B cell (primary cell): ENCODE results near the gene HOXB1. TPM values are rescaled to one million over a fixed set of nuclear protein-coding genes. Genes with fewer than 3 reads are reported as not detected.
A peak's percentile ranks its signal among the peaks of the same experiment; 100 is the strongest.

Experiments
- ATAC-seq: fragments of 200-7000 bp; cut with Tn5 transposase; one replicate; pipeline ENCODE4 v1.10.0; 2021; ENCODE audit warnings: low read depth, mild to moderate bottlenecking, moderate number of reproducible peaks, moderate library complexity
- CTCF ChIA-PET: fragments of 350-600 bp; sonication (Branson Sonifier 250); formaldehyde crosslinking; loops from one replicate; lab custom pipeline; 2021; ENCODE audit warnings: antibody characterized with exemption, inconsistent platforms; lab: Charles Lee
- POLR2A ChIA-PET: fragments of 350-600 bp; sonication (Branson Sonifier 250); formaldehyde crosslinking; loops from one replicate; lab custom pipeline; 2021; ENCODE audit warnings: antibody characterized with exemption; lab: Charles Lee
- DNase-seq: peaks from one replicate; pipeline ENCODE4 v3.0.0; 2013
- H2AFZ ChIP-seq: 2 replicates; pipeline ENCODE4 v1.6.1; 2012; ENCODE audit warnings: mild to moderate bottlenecking, low read depth, low read length; ENCODE audit not compliant: insufficient read depth, poor library complexity, severe bottlenecking
- H3K27ac ChIP-seq, 2 donors: 1 replicate in 1 of 2; 2 replicates in 1 of 2; pipeline ENCODE4 v1.5.1; 2012 to 2013; ENCODE audit warnings: low read length in 2 of 2, mild to moderate bottlenecking in 2 of 2, moderate library complexity in 1 of 2
- H3K27me3 ChIP-seq, 4 experiments: fragments of 200-600 bp in 1 of 4; sonication (generic) in 1 of 4; replicated peaks in 1 of 4; 1 replicate in 2 of 4; 2 replicates in 2 of 4; pipeline versions ENCODE4 v1.6.1 to v1.7.0; 2013 to 2016; ENCODE audit warnings: low read length in 3 of 4, mild to moderate bottlenecking in 2 of 4, mixed read lengths in 1 of 4, moderate library complexity in 1 of 4; ENCODE audit not compliant: insufficient read depth in 4 of 4, control insufficient read depth in 3 of 4; ENCODE audit errors: control extremely low read depth in 1 of 4
- H3K36me3 ChIP-seq, 2 experiments: replicated peaks in 1 of 2; 1 replicate in 1 of 2; 2 replicates in 1 of 2; pipeline versions ENCODE4 v1.6.1 to v1.7.1; 2013; ENCODE audit warnings: low read length in 1 of 2; ENCODE audit not compliant: insufficient read depth in 2 of 2, control insufficient read depth in 1 of 2; ENCODE audit errors: control extremely low read depth in 1 of 2, extremely low read depth in 1 of 2
- H3K4me1 ChIP-seq, 2 donors: fragments of 200-600 bp in 1 of 2; sonication (generic) in 1 of 2; 1 replicate in 1 of 2; 2 replicates in 1 of 2; pipeline versions ENCODE4 v1.5.1 to v1.6.1; 2013 to 2017; ENCODE audit warnings: low read length in 2 of 2; ENCODE audit not compliant: control insufficient read depth in 2 of 2, insufficient read depth in 2 of 2
- H3K4me2 ChIP-seq: replicated peaks from 2 replicates; pipeline ENCODE3; 2012; ENCODE audit warnings: mild to moderate bottlenecking, low read depth, low read length; ENCODE audit not compliant: poor library complexity, severe bottlenecking
- H3K4me3 ChIP-seq, 5 experiments: fragments of 200-600 bp in 1 of 5; sonication (generic) in 1 of 5; 1 replicate in 3 of 5; 2 replicates in 2 of 5; pipeline versions ENCODE4 v1.5.1 to v1.7.0; 2011 to 2016; ENCODE audit warnings: low read length in 4 of 5, mild to moderate bottlenecking in 4 of 5, low read depth in 2 of 5, control low read depth in 1 of 5, moderate library complexity in 1 of 5; ENCODE audit not compliant: insufficient read depth in 1 of 5; ENCODE audit errors: control extremely low read depth in 1 of 5, extremely low read depth in 1 of 5
- H3K79me2 ChIP-seq: fragments of 200-600 bp; sonication (generic); one replicate; pipeline ENCODE4 v1.6.0; 2016; ENCODE audit warnings: low read length; ENCODE audit not compliant: control insufficient read depth, insufficient read depth
- H3K9ac ChIP-seq: fragments of 200-600 bp; sonication (generic); 2 replicates; pipeline ENCODE4 v1.6.1; 2017; ENCODE audit warnings: mild to moderate bottlenecking, low read length, moderate library complexity
- H3K9me3 ChIP-seq, 3 donors: one replicate each; pipeline versions ENCODE4 v1.6.1 to v1.7.1; 2013; ENCODE audit warnings: low read length in 2 of 3; ENCODE audit not compliant: control insufficient read depth in 2 of 3, insufficient read depth in 1 of 3; ENCODE audit errors: control extremely low read depth in 1 of 3
- H4K20me1 ChIP-seq: 2 replicates; pipeline ENCODE4 v1.6.0; 2012; ENCODE audit warnings: mild to moderate bottlenecking, low read length; ENCODE audit not compliant: insufficient read depth, control insufficient read depth, poor library complexity, severe bottlenecking
- H3K27ac Mint-ChIP-seq: one replicate; pipeline ENCODE4 v1.8.0; 2021; ENCODE audit warnings: mixed read lengths
- H3K27me3 Mint-ChIP-seq: one replicate; pipeline ENCODE4 v1.8.0; 2021; ENCODE audit warnings: mixed read lengths
- H3K4me1 Mint-ChIP-seq: one replicate; pipeline ENCODE4 v1.8.0; 2021; ENCODE audit warnings: mixed read lengths
- H3K4me3 Mint-ChIP-seq: one replicate; pipeline ENCODE4 v1.8.0; 2021; ENCODE audit warnings: mixed read lengths
- H3K9me3 Mint-ChIP-seq: one replicate; pipeline ENCODE4 v1.8.0; 2022; ENCODE audit warnings: mixed read lengths; ENCODE audit not compliant: insufficient read depth
- EZH2 ChIP-seq: IDR thresholded peaks from 2 replicates; pipeline ENCODE4 v1.6.1; 2012; ENCODE audit warnings: borderline replicate concordance, low read depth, mild to moderate bottlenecking, moderate library complexity, low read length; ENCODE audit not compliant: insufficient read depth, poor library complexity, severe bottlenecking
- WGBS: methylation state at CpG from one replicate; pipeline ENCODE4 v1.1.5; 2013; ENCODE audit warnings: missing lambda C conversion rate; ENCODE audit not compliant: insufficient coverage; 5-methylcytosine and 5-hydroxymethylcytosine counted together
- intact Hi-C: fragments of 100-400 bp; cut with micrococcal nuclease; formaldehyde crosslinking; loops from one replicate; pipeline ENCODE4 v1.10.0; 2022
- polyA plus RNA-seq: library from polyadenylated mRNA; depleted of rRNA; stranded (reverse); fragments of >200 nt; gene quantifications from 2 replicates; pipeline ENCODE4 v1.2.3, GENCODE V29; 2012
- total RNA-seq, 2 donors: library from RNA; stranded (reverse); fragments of 120-200 nt in 1 of 2; gene quantifications; 1 replicate in 1 of 2; 2 replicates in 1 of 2; pipeline versions ENCODE4 v1.2.3 to v1.2.4, GENCODE V29; 2013 to 2022
- TF ChIP-seq, protein P1 (sequence below): fragments of 200-600 bp; IDR thresholded peaks from one replicate; pipeline ENCODE4 v1.8.0; 2022; ENCODE audit warnings: antibody characterized with exemption, mild to moderate bottlenecking

HOXB1 gene
- total and polyA plus RNA-seq, 2 donors (not counting 1 experiment from before 2014, with no cell fraction given), result not detected

DNA sequence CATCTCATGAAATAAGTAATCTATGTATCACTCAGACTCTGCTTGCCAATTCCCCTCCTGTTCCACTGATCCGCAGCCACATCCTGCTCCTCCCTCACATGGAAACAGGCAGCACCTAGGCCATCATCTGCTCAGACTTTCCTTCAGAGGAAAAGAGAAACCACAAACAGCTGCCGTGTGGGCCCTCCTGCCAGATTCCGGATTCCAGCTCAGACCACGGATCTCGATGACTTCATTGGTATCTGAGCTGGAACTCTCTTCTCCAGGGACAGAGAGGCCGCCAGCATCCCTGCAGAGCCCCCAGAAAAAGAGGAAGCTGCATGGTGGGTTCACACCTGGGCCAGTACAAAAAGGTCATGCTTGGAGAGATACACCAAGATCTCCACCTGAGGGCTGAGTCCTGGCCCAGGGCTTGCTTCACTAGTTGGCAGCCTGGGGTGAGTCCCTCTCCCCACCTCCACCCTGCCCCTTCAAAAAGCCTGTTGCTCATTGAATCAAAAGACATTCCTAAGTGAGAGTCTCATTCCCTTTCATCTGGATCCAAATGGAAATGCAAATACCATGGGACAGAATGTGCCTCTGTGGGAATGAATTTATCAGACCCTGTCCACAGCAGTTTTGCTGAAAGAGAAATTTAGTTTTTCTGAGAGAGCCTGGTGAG lies 47.2 kb downstream of the HOXB1 start:
- CTCF ChIA-PET, result interaction anchor here (0.7 to 1.1 kb wide), 3 partner anchors 12 to 132 kb away, joined by 3 to 4 read pairs (median 3); no protein-coding TSS in a partner anchor
- intact Hi-C loops, result no loop called here

GRCh38 chr17:48483004-48483403 lies 47.8 kb downstream of the HOXB1 start:
- no peak overlapping the region for H3K27ac ChIP-seq
- H3K27ac Mint-ChIP-seq, result no peak overlapping the region

More for the DNA sequence above, 47.2 kb downstream of the HOXB1 start:
- Mint-ChIP-seq H3K27me3 (peaks cover 15% of the 10 kb centered on the region), H3K27ac (no peak overlapping the region), H3K4me3 (no peak overlapping the region), H3K9me3 (no peaks in the 10 kb centered on the region), H3K4me1 (peaks cover 20% of the 10 kb centered on the region)
- Histone ChIP-seq H3K27ac (no peak overlapping the region), H3K36me3 (no peaks in the 10 kb centered on the region), H3K9me3 (no peaks in the 10 kb centered on the region), H2AFZ (no peak overlapping the region), H3K9ac (no peak overlapping the region), H4K20me1 (no peaks in the 10 kb centered on the region), H3K79me2 (no peaks in the 10 kb centered on the region), H3K4me3 (no peak overlapping the region), H3K4me1 (peaks cover 13 to 14% of the 10 kb centered on the region in 2 donors), H3K27me3 (peaks cover 0 to 8% (median under 1%) of the 10 kb centered on the region in 4 experiments), H3K4me2 (peak overlapping the region; percentile 31)
- TF ChIP-seq, protein P1, sequence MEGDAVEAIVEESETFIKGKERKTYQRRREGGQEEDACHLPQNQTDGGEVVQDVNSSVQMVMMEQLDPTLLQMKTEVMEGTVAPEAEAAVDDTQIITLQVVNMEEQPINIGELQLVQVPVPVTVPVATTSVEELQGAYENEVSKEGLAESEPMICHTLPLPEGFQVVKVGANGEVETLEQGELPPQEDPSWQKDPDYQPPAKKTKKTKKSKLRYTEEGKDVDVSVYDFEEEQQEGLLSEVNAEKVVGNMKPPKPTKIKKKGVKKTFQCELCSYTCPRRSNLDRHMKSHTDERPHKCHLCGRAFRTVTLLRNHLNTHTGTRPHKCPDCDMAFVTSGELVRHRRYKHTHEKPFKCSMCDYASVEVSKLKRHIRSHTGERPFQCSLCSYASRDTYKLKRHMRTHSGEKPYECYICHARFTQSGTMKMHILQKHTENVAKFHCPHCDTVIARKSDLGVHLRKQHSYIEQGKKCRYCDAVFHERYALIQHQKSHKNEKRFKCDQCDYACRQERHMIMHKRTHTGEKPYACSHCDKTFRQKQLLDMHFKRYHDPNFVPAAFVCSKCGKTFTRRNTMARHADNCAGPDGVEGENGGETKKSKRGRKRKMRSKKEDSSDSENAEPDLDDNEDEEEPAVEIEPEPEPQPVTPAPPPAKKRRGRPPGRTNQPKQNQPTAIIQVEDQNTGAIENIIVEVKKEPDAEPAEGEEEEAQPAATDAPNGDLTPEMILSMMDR, result no peak
- no peak for TF ChIP-seq EZH2
- 2% methylated on average over 6 of the region's 6 CpGs for WGBS
- ATAC-seq, result peak; percentile 76
- peak; percentile 61 for DNase-seq
- POLR2A ChIA-PET, result no interaction called here

More at GRCh38 chr17:48483004-48483403, 47.8 kb downstream of the HOXB1 start:
- Histone ChIP-seq H3K4me1 (peaks cover 18 to 20% of the 10 kb centered on the region in 2 donors), H3K9ac (no peak overlapping the region), H4K20me1 (no peaks in the 10 kb centered on the region), H3K79me2 (no peaks in the 10 kb centered on the region), H3K27me3 (peaks cover 0 to 4% (median 0%) of the 10 kb centered on the region in 4 experiments), H3K4me2 (no peak overlapping the region), H3K36me3 (no peaks in the 10 kb centered on the region), H2AFZ (no peak overlapping the region), H3K4me3 (no peak overlapping the region), H3K9me3 (no peaks in the 10 kb centered on the region)
- intact Hi-C loops, result no loop called here
- 77% methylated on average over 4 of the region's 6 CpGs for WGBS
- Mint-ChIP-seq H3K4me1 (peaks cover 25% of the 10 kb centered on the region), H3K4me3 (no peak overlapping the region), H3K27me3 (peaks cover 11% of the 10 kb centered on the region), H3K9me3 (no peaks in the 10 kb centered on the region)
- TF ChIP-seq, protein P1, result no peak
- TF ChIP-seq EZH2, result no peak
- CTCF ChIA-PET, result interaction anchor here (0.7 to 1.1 kb wide), 3 partner anchors 12 to 131 kb away, joined by 3 to 4 read pairs (median 3); no protein-coding TSS in a partner anchor
- POLR2A ChIA-PET, result no interaction called here
- DNase-seq, result no peak
- no peak for ATAC-seq
